IMR-90 (cell line): Measurements from ENCODE around the gene RAB39B. TPM values are rescaled to one million over a fixed set of nuclear protein-coding genes. Genes with fewer than 3 reads are reported as not detected.

Experiments
- ATAC-seq: fragments of 200-7000 bp; cut with Tn5 transposase; 2 replicates; pipeline ENCODE4 v1.9.1; 2020; ENCODE audit warnings: low read depth, mild to moderate bottlenecking, moderate library complexity
- Bru-seq: library from RNA; stranded (reverse); fragments of 400-500 nt; gene quantifications from one replicate; lab custom pipeline; 2021; lab: Mats Ljungman, UMichigan
- BruChase-seq, 2 experiments: library from RNA; stranded (reverse); fragments of 400-500 nt; gene quantifications; one replicate each; lab custom pipeline; 2021; lab: Mats Ljungman, UMichigan
- BruUV-seq: library from RNA; stranded (reverse); fragments of 400-500 nt; replicated peaks from 2 replicates; lab custom pipeline; 2021; lab: Mats Ljungman, UMichigan
- CTCF ChIA-PET: fragments of 300-600 bp; formaldehyde crosslinking; extraction: SDS; loops from one replicate; lab custom pipeline; 2021; ENCODE audit warnings: antibody characterized with exemption; lab: Yijun Ruan, JAX
- POLR2A ChIA-PET: fragments of 300-600 bp; sonication (Branson Sonifier 250); formaldehyde crosslinking; loops from one replicate; lab custom pipeline; 2022; ENCODE audit warnings: antibody characterized with exemption; ENCODE audit not compliant: unreplicated experiment; lab: Charles Lee
- DNase-seq: peaks from one replicate; pipeline ENCODE4 v3.0.0; 2013
- H2AFZ ChIP-seq: replicated peaks from 2 replicates; pipeline ENCODE3; 2013; ENCODE audit warnings: low read length, mild to moderate bottlenecking; ENCODE audit not compliant: poor library complexity
- H2AK5ac ChIP-seq: 2 replicates; pipeline ENCODE4 v1.6.1; 2013; ENCODE audit warnings: low read depth, low read length, inconsistent platforms
- H2AK9ac ChIP-seq: replicated peaks from 2 replicates; pipeline ENCODE3; 2013; ENCODE audit warnings: mild to moderate bottlenecking, low read depth, low read length, moderate library complexity; ENCODE audit not compliant: poor library complexity
- H2BK120ac ChIP-seq: 2 replicates; pipeline ENCODE4 v1.6.1; 2013; ENCODE audit warnings: low read depth, low read length, inconsistent platforms
- H2BK15ac ChIP-seq: 3 replicates; pipeline ENCODE4 v1.6.1; 2013; ENCODE audit warnings: low read depth, low read length, inconsistent platforms
- H2BK20ac ChIP-seq: 2 replicates; pipeline ENCODE4 v1.6.1; 2013; ENCODE audit warnings: low read depth, mild to moderate bottlenecking, inconsistent platforms, low read length, moderate library complexity
- H2BK5ac ChIP-seq: 2 replicates; pipeline ENCODE4 v1.6.1; 2013; ENCODE audit warnings: mild to moderate bottlenecking, low read depth, low read length, inconsistent platforms; ENCODE audit not compliant: poor library complexity, severe bottlenecking
- H3K14ac ChIP-seq: replicated peaks from 2 replicates; pipeline ENCODE4 v1.6.1; 2013; ENCODE audit warnings: low read depth, low read length, inconsistent platforms
- H3K18ac ChIP-seq: 2 replicates; pipeline ENCODE4 v1.6.1; 2013; ENCODE audit warnings: low read depth, low read length, control low read depth
- H3K23ac ChIP-seq: 2 replicates; pipeline ENCODE4 v1.6.1; 2013; ENCODE audit warnings: low read depth, low read length, inconsistent platforms
- H3K27ac ChIP-seq: 2 replicates; pipeline ENCODE4 v1.5.1; 2013; ENCODE audit warnings: mild to moderate bottlenecking, control low read depth, low read length; ENCODE audit not compliant: insufficient read depth
- H3K27me3 ChIP-seq: 2 replicates; pipeline ENCODE4 v1.6.1; 2013; ENCODE audit warnings: low read length; ENCODE audit not compliant: control insufficient read depth, insufficient read depth
- H3K36me3 ChIP-seq: 2 replicates; pipeline ENCODE4 v1.6.1; 2013; ENCODE audit warnings: low read length, mixed read lengths; ENCODE audit not compliant: control insufficient read depth, insufficient read depth
- H3K4ac ChIP-seq: 2 replicates; pipeline ENCODE4 v1.6.1; 2013; ENCODE audit warnings: low read depth, low read length, inconsistent platforms
- H3K4me1 ChIP-seq: 2 replicates; pipeline ENCODE4 v1.6.1; 2013; ENCODE audit warnings: low read length, mixed read lengths; ENCODE audit not compliant: control insufficient read depth, insufficient read depth
- H3K4me2 ChIP-seq: 2 replicates; pipeline ENCODE4 v1.6.1; 2013; ENCODE audit warnings: low read depth, mild to moderate bottlenecking, control low read depth, low read length, moderate library complexity
- H3K4me3 ChIP-seq: 2 replicates; pipeline ENCODE4 v1.5.1; 2013; ENCODE audit warnings: low read depth, mild to moderate bottlenecking, control low read depth, low read length, moderate library complexity; ENCODE audit not compliant: insufficient read depth
- H3K56ac ChIP-seq: 2 replicates; pipeline ENCODE4 v1.6.1; 2013; ENCODE audit warnings: low read length, inconsistent platforms; ENCODE audit not compliant: insufficient read depth; ENCODE audit errors: extremely low read depth
- H3K79me1 ChIP-seq, 2 experiments: 2 replicates each; pipeline ENCODE4 v1.6.1; 2013; ENCODE audit warnings: low read length in 2 of 2, inconsistent platforms in 1 of 2, low read depth in 1 of 2
- H3K9ac ChIP-seq: 2 replicates; pipeline ENCODE4 v1.6.1; 2013; ENCODE audit warnings: low read depth, low read length, control low read depth
- H3K9me1 ChIP-seq: 2 replicates; pipeline ENCODE4 v1.6.1; 2013; ENCODE audit warnings: low read length, inconsistent platforms; ENCODE audit not compliant: insufficient read depth
- H3K9me3 ChIP-seq: 2 replicates; pipeline ENCODE4 v1.6.1; 2013; ENCODE audit warnings: low read length; ENCODE audit not compliant: control insufficient read depth, insufficient read depth
- H4K20me1 ChIP-seq: 2 replicates; pipeline ENCODE4 v1.6.1; 2013; ENCODE audit warnings: low read length, inconsistent platforms; ENCODE audit not compliant: insufficient read depth
- H4K5ac ChIP-seq: 2 replicates; pipeline ENCODE4 v1.6.1; 2013; ENCODE audit warnings: mild to moderate bottlenecking, low read depth, low read length, control low read depth
- H4K8ac ChIP-seq, 2 experiments: 2 replicates each; pipeline ENCODE4 v1.6.1; 2013; ENCODE audit warnings: low read depth in 2 of 2, low read length in 2 of 2, control low read depth in 1 of 2, inconsistent platforms in 1 of 2
- H4K91ac ChIP-seq: 2 replicates; pipeline ENCODE4 v1.6.1; 2013; ENCODE audit warnings: low read depth, low read length, inconsistent platforms; ENCODE audit not compliant: insufficient read depth
- CEBPB ChIP-seq: IDR thresholded peaks from 2 replicates; pipeline ENCODE4 v1.6.1; 2012; ENCODE audit warnings: low read depth, low read length, improper control_type of control experiment
- CHD1 ChIP-seq: IDR thresholded peaks from 2 replicates; pipeline ENCODE4 v1.6.1; 2012; ENCODE audit warnings: low read depth, low read length, improper control_type of control experiment
- FOS ChIP-seq: fragments of 150-350 bp; IDR thresholded peaks from 2 replicates; pipeline ENCODE4 v1.6.1; 2016; ENCODE audit warnings: low read depth, low read length
- MAFK ChIP-seq: IDR thresholded peaks from 2 replicates; pipeline ENCODE4 v1.6.1; 2012; ENCODE audit warnings: low read depth, low read length, improper control_type of control experiment
- MAZ ChIP-seq: IDR thresholded peaks from 2 replicates; pipeline ENCODE4 v1.6.1; 2012; ENCODE audit warnings: low read depth, mild to moderate bottlenecking, low read length, improper control_type of control experiment, moderate library complexity, borderline replicate concordance
- WGBS, 2 experiments: methylation state at CpG; one replicate each; pipeline versions ENCODE4 v1.1.5 to v1.1.7; 2013; ENCODE audit warnings: missing lambda C conversion rate in 2 of 2; ENCODE audit not compliant: insufficient read length in 1 of 2; ENCODE audit errors: extremely low coverage in 2 of 2; 5-methylcytosine and 5-hydroxymethylcytosine counted together
- dilution Hi-C: fragments of 300-500 bp; cut with HindIII; formaldehyde crosslinking; loops from one replicate; pipeline ENCODE4 v1.14.3; 2018; ENCODE audit warnings: low sequenced_read_pairs; ENCODE audit not compliant: unreplicated experiment
- in situ Hi-C: fragments of 300-500 bp; cut with MboI; formaldehyde crosslinking; loops from 3 replicates; pipeline ENCODE4 v1.14.3; 2019; ENCODE audit warnings: low sequenced_read_pairs, inconsistent platforms, mixed read lengths
- intact Hi-C: fragments of 100-400 bp; cut with micrococcal nuclease; formaldehyde crosslinking; loops from 2 replicates; pipeline ENCODE4 v1.10.0; 2022
- long read RNA-seq: library from polyadenylated mRNA; unstranded; transcript quantifications from one replicate; pipeline ENCODE4 v2.0.0, GENCODE V29; 2021; ENCODE audit not compliant: unreplicated experiment
- polyA plus RNA-seq, 3 experiments: library from polyadenylated mRNA; depleted of rRNA; stranded (reverse); fragments of >200 nt; gene quantifications; 2 replicates each; pipeline ENCODE4 v1.2.3, GENCODE V29; 2012; ENCODE audit warnings: low replicate concordance in 1 of 3
- total RNA-seq: library from RNA; depleted of rRNA; stranded (reverse); fragments of >200 nt; gene quantifications from 2 replicates; pipeline ENCODE4 v1.2.3, GENCODE V29; 2012; rRNA removed

The RAB39B gene, protein sequence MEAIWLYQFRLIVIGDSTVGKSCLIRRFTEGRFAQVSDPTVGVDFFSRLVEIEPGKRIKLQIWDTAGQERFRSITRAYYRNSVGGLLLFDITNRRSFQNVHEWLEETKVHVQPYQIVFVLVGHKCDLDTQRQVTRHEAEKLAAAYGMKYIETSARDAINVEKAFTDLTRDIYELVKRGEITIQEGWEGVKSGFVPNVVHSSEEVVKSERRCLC
- 0.54 and 0.56 TPM in 2 replicates for total RNA-seq
- polyA plus RNA-seq (2012; rRNA removed) = 0.23 and 0.29 TPM in 2 replicates
- polyA plus RNA-seq (2012; cell fraction: cytosol; rRNA removed) = 0.13 and 0.16 TPM in 2 replicates
- polyA plus RNA-seq (2012; cell fraction: nucleus; rRNA removed; ENCODE audit: low replicate concordance) = 0.05 and 0.11 TPM in 2 replicates
- percentile 23 among the genes with signal in this experiment for Bru-seq, nascent RNA
- BruChase-seq, experiment 1, labeled RNA remaining after a 6-hour chase = percentile 20 among the genes with signal in this experiment
- percentile 21 among the genes with signal in this experiment for BruChase-seq, experiment 2, labeled RNA remaining after a 2-hour chase
- long read RNA-seq, partial matches to known transcripts = 0 of 1 reads
- long read RNA-seq, other reads (novel, unspliced or antisense) = 0 of 1 reads

- CTCF ChIA-PET = no interaction called here
- dilution Hi-C loops = no loop called here
- peak; percentile 68 for DNase-seq
- Histone ChIP-seq H2BK120ac (no peak within 1 kb of the TSS), H3K4ac (no peak within 1 kb of the TSS), H4K8ac (no peak within 1 kb of the TSS), H3K27me3 (no peaks in the 10 kb centered on the region), H2BK20ac (no peak within 1 kb of the TSS), H4K5ac (no peak within 1 kb of the TSS), H3K9me1 (no peaks in the 10 kb centered on the region), H2BK5ac (no peak within 1 kb of the TSS), H2BK15ac (no peak within 1 kb of the TSS), H3K18ac (no peak within 1 kb of the TSS), H4K20me1 (no peaks in the 10 kb centered on the region), H3K36me3 (no peaks in the 10 kb centered on the region), H3K14ac (no peak within 1 kb of the TSS), H2AK5ac (no peak within 1 kb of the TSS), H3K4me3 (no peak within 1 kb of the TSS), H4K91ac (no peak within 1 kb of the TSS), H2AFZ (peak within 1 kb of the TSS; percentile 72), H3K4me2 (no peak within 1 kb of the TSS), H3K9me3 (peaks cover 2% of the 10 kb centered on the region; the same call in 1 of the 2 replicates), H3K4me1 (no peaks in the 10 kb centered on the region), H3K23ac (no peak within 1 kb of the TSS), H3K27ac (no peak within 1 kb of the TSS), H2AK9ac (peak within 1 kb of the TSS; percentile 85), H3K56ac (no peak within 1 kb of the TSS), H3K79me1 (no peaks in the 10 kb centered on the region), H3K9ac (no peak within 1 kb of the TSS)
- TF ChIP-seq MAZ = no peak
- peak; percentile 66; the same call in 1 of the 2 replicates for TF ChIP-seq CEBPB
- peak; percentile 48; the same call in 1 of the 2 replicates for TF ChIP-seq FOS
- no peak for TF ChIP-seq CHD1
- peak; percentile 71 for TF ChIP-seq MAFK
- ATAC-seq = peak; percentile 97
- POLR2A ChIA-PET = no interaction called here
- intact Hi-C loops = no loop called here
- BruUV-seq = no TSS peak
- 26% methylated on average over 15 of the region's 58 CpGs; no CpG with 5 or more reads in 1 of the 2 experiments for WGBS, 2 experiments
- in situ Hi-C loops = no loop called here
These were observed at the start of gene RAB39B for GRCh38 chrX:155263854-155264628. Gene RAB39B, minus strand, starts transcription at chrX:155264491. Its CDS starts 203 bp downstream, at chrX:155264288.
